ENCODE data around the gene ALDH1B1. TPM values are rescaled to one million over a fixed set of nuclear protein-coding genes. Genes with fewer than 3 reads are reported as not detected.

Gene ALDH1B1
- 20.5 and 21.7 TPM in 2 replicates for total RNA-seq
- polyA plus RNA-seq: 10.2 and 11.5 TPM in 2 replicates
- polyA plus RNA-seq (2011; cell fraction: cytosol; rRNA removed): 13.5 and 13.7 TPM in 2 replicates
- 6.9 and 8.2 TPM in 2 replicates for polyA plus RNA-seq (2011; cell fraction: nucleus; rRNA removed)
- polyA plus RNA-seq (2012): 23.5 and 26.2 TPM in 2 replicates
- 22.4 and 22.9 TPM in 2 replicates for polyA minus RNA-seq
- 28.0 TPM for polyA minus RNA-seq (2011; cell fraction: cytosol; rRNA and poly(A)+ RNA removed)
- 4.1 and 4.8 TPM in 2 replicates for polyA minus RNA-seq (2011; cell fraction: nucleus; rRNA and poly(A)+ RNA removed)
- Bru-seq, nascent RNA: percentile 61 among the genes with signal in this experiment
- BruChase-seq, experiment 1, labeled RNA remaining after a 6-hour chase: percentile 69 among the genes with signal in this experiment
- percentile 76 among the genes with signal in this experiment for BruChase-seq, experiment 2, labeled RNA remaining after a 2-hour chase
- long read RNA-seq, transcript ALDH1B1-201 (2 exons, 3,066 nt): major isoform, 62 of 73 reads
- long read RNA-seq, partial matches to known transcripts: 0 of 73 reads
- long read RNA-seq, other reads (novel, unspliced or antisense): 8 of 73 reads

- H3K4me1 ChIP-seq (ENCODE audit: control insufficient read depth, extremely low read depth, insufficient read depth, low read length): peaks cover 7% of the 10 kb centered on the region
- CTCF ChIA-PET: interaction anchor here (1.0 to 2.0 kb wide), 6 partner anchors 9 to 304 kb away, joined by 3 to 9 read pairs (median 4); no protein-coding TSS in a partner anchor
- peak within 1 kb of the TSS; percentile 98 for H2AFZ ChIP-seq (ENCODE audit: low read depth, low read length)
- peak; percentile 89 for DNase-seq (ENCODE audit: low read depth, low spot score)
- H3K9me3 ChIP-seq (replicated peaks; ENCODE audit: control insufficient read depth, insufficient read depth, low read length): no peaks in the 10 kb centered on the region
- H3K9ac ChIP-seq (replicated peaks; ENCODE audit: extremely low read depth, insufficient read depth, low read length): peak within 1 kb of the TSS; percentile 73
- peak; percentile 98 for FAIRE-seq
- H3K9me1 ChIP-seq (replicated peaks; ENCODE audit: control insufficient read depth, extremely low read depth, insufficient read depth, low read length): no peaks in the 10 kb centered on the region
- no TSS peak for BruUV-seq (replicated peaks)
- peaks cover 2 to 10% of the 10 kb centered on the region in 2 experiments for H3K36me3 ChIP-seq (ENCODE audit: control insufficient read depth in 2 of 2, extremely low read depth in 1 of 2, insufficient read depth in 2 of 2, low read length in 2 of 2)
- H3K4me2 ChIP-seq (ENCODE audit: insufficient read depth, low read length): peak within 1 kb of the TSS; percentile 89
- peaks cover 22% of the 10 kb centered on the region for H3K79me2 ChIP-seq (ENCODE audit: control insufficient read depth, insufficient read depth, low read length)
- intact Hi-C loops (cut with micrococcal nuclease) (loop anchor here (2.0 to 5.0 kb wide), 2 partner anchors 488 to 590 kb away; partner anchors contain the start of genes DCAF10 and SLC25A51), dilution Hi-C loops (cut with MboI; ENCODE audit: extremely low pct_ligation_motif_present, low sequenced_read_pairs) (no loop called here)
- no peaks in the 10 kb centered on the region for H4K20me1 ChIP-seq (replicated peaks; ENCODE audit: control insufficient read depth, extremely low read depth, insufficient read depth, low read length)
- TF ChIP-seq POLR2AphosphoS5 (IDR thresholded peaks at IDR 0.05; ENCODE audit: insufficient read depth, low read depth, low read length): peak; percentile 55
- TF ChIP-seq POLR2A (IDR thresholded peaks at IDR 0.05; ENCODE audit: low read depth, low read length): peak; percentile 79
- TF ChIP-seq GATA2 (IDR thresholded peaks at IDR 0.05; ENCODE audit: insufficient read depth, insufficient read length, low read depth, low read length): no peak
- TF ChIP-seq CTCF (IDR thresholded peaks at IDR 0.05; ENCODE audit: extremely low read depth in 1 of 2, insufficient read depth in 1 of 2, low read depth in 1 of 2, low read length in 2 of 2): peak in 1 of 2 donors; percentile 31
- no peak for TF ChIP-seq EZH2 (IDR thresholded peaks at IDR 0.05; ENCODE audit: borderline replicate concordance, low read depth, low read length, severe bottlenecking)
- TF ChIP-seq JUN (IDR thresholded peaks at IDR 0.05; ENCODE audit: borderline replicate concordance, insufficient read depth, insufficient read length, low read depth): no peak
- TF ChIP-seq MAX (IDR thresholded peaks at IDR 0.05; ENCODE audit: insufficient read depth, insufficient read length): no peak
- no peak for TF ChIP-seq MYC (IDR thresholded peaks at IDR 0.05; ENCODE audit: low read depth, low read length)
- no peak for TF ChIP-seq FOS (IDR thresholded peaks at IDR 0.05; ENCODE audit: borderline replicate concordance, insufficient read depth, low read length)
- peak within 1 kb of the TSS; percentile 42 to 89 (median 82) for H3K4me3 ChIP-seq (replicated peaks in 1 of 3; ENCODE audit: insufficient read depth in 1 of 3, low read depth in 1 of 3, low read length in 3 of 3)
- H3K27me3 ChIP-seq (ENCODE audit: control insufficient read depth in 2 of 2, insufficient read depth in 2 of 2, low read length in 2 of 2): no peaks in the 10 kb centered on the region
- POLR2A ChIA-PET: no interaction called here
- H3K27ac ChIP-seq (ENCODE audit: insufficient read depth, low read depth, low read length): peak within 1 kb of the TSS; percentile 43
Measured at GRCh38 chr9:38392235-38393127, at the start of gene ALDH1B1. ALDH1B1 (plus strand) TSS chr9:38392702; CDS start chr9:38395749, 3,047 bp downstream.

All from endothelial cell of umbilical vein (primary cell).